HK-2 (cell line): ENCODE results near the gene PDE3A.
"Not testable (repeated sequence)": the region's sequence is repeated elsewhere in the genome, so short reads cannot be mapped to it uniquely, and the experiment has no call there.

Experiments
- DNase-seq: peaks from one replicate; pipeline ENCODE4 v3.0.0-alpha.2; 2018; ENCODE audit not compliant: unreplicated experiment

Gene PDE3A

DNA sequence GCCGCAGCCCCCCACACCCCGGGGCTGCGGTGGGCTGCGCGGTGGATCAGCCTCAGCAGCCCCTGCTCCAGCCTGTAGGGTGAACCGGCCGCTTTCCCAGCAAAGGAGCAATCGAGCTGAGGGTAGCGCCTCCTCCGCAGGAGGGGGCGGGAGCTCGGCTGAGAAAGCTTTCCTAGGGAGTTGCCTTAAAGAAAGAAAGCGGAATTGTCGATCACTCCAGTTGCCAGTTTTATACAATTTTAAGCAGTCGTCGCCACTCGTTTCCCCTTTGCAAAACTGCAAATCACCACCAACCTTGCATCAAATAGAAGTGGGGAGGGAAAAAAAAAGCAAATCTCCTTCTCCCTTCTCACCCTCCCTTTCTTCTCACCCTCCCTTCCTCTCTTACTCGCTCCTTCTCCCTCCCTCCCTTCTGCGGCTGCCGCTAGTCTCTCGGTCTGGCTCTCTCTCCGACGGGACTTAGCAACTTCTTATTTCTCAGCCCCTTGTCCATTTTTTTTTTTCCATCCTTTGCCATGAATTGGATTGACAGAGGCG lies at the start of gene PDE3A:
Gene PDE3A (plus strand): TSS at position 424 of the 537 bp plus-strand sequence. CDS start 748 bp downstream, outside the sequence.
- DNase-seq: peak; percentile 43

DNA sequence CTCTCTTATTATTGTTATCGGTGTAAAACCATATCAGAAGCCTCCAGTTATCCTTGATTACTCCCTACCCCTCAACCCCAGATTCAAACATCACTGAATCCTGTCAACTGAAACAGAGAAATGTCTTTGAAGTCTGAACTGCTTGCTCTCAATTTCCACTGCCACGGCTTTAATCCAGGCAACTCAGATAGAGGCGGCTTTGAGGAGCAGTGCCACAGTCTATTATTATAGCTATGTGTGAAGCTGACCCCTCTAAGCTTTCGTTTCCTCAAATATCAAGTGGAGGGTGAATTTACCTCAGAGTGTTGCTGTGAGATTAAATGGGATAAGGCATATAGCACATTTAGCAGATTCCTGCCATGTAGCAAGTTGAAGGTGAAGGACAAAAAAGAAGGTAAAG lies 49.0 kb upstream of the PDE3A start:
- DNase-seq: no peak

DNA sequence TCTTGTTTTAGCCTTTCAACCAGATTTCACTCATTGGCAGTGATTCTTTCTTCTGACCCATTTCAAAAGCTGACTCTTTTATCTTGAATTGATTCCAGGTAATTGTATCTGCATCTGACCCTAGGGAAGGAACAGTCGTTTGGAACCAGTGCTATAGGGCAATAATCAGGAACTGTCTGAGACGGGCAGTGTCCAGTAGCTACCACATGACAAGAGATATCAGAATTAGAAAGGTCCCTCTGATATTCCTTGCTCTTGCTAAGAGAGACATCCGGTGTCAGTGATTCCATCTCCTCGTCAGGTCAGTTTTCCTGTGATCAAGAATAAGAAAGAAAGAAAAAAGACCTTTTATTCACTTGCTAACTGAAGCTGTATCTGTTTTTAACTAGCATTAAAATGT lies 47.8 kb upstream of the PDE3A start:
- no peak for DNase-seq

DNA sequence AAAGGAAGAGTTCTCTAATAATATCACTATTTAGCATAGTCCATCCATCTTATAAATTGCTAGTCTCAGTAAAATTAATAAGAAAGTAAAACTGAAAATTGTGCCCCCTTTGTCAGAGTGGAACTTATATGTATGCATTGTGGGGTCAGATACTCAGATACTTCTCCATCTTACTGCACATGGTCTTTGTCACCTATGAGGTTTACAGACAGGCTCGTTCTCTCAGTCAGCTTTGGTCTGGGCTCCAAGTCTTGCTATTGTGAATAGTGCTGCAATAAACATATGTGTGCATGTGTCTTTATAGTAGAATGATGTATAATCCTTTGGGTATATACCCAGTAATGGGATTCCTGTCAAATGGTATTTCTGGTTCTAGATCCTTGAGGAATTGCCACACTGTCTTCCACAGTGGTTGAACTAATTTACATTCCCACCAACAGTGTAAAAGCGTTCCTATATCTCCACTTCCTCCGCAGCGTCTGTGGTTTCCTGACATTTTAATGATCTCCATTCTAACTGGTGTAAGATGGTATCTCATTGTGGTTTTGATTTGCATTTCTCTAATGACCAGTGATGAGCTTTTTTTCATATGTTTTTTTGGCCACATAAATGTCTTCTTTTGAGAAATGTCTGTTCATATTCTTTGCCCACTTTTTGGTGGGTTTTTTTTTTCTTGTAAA lies 37.4 kb upstream of the PDE3A start:
- DNase-seq: not testable (repeated sequence)

DNA sequence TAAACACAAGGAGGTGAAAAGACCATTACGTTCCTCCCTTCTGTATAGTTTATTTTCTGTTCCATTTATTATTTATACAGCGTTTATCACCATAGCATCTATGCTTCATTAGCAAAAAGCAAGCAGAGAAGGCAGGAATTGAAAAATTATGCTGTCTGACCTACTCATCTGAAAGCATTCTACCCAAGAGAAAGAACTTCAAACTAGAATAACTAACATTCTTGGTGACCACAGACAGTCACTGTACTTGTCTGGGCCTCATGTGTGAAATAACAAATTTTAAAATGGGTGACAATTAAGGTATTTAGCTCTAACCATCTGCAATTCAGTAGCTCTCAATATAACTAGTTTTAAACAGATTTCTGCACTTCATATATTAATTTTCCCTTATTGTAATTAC lies 29.3 kb upstream of the PDE3A start:
- no peak for DNase-seq

DNA sequence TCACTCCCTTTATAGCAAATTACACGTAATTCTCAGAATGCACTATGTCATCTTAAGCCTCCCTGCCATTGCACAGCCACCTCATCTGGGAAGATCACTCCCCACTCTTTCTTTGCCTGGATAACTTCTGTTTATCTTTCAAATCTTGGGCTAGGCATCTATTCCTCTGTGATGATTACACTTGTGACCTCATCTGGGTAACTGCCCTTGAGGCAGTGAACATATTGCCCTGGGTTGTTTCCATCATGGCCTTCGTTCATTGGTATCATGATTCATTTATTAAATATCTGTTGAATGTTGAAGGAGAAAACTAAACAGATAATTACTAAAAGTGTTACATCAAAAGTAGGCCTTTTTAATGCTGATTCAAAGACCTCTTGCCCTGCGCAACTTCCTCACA lies 26.2 kb upstream of the PDE3A start:
- DNase-seq: no peak

DNA sequence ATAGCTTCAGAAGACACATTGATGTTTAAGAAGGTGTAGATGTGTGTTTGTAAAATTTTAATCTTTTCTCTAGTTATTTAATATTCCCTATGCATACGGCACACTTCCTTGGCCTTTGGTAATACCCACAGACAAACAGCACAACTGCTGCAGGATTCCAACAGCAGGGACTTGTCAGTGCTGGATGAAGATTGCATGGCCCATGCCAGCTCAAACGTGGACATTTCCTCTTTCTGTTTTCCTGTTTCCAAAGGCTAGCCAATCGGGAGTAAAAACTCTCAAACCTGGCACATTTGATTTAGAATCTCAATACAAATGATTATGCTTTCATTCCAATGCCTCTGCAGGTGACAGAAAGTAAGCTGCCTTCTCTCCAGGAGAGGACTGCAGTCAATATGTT lies 22.5 kb upstream of the PDE3A start:
- DNase-seq: no peak

DNA sequence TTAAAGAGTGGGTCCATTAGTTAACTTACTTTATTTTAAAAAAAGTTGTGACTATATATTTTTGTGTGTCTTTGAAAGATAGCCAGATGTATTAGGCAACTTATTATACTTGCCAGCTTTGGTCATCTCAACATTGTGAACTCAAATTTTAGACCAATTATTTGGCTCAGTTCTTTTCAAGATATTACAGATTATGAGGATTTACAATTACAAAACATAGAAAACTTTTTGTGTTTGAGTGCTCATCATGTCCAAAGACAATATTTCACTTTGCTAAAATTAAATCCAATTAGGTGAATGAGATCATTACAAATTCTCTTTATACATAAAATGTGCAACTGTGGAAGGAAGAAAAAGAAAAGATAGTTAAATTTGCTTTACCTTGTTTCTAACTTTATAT lies 18.3 kb upstream of the PDE3A start:
- no peak for DNase-seq

DNA sequence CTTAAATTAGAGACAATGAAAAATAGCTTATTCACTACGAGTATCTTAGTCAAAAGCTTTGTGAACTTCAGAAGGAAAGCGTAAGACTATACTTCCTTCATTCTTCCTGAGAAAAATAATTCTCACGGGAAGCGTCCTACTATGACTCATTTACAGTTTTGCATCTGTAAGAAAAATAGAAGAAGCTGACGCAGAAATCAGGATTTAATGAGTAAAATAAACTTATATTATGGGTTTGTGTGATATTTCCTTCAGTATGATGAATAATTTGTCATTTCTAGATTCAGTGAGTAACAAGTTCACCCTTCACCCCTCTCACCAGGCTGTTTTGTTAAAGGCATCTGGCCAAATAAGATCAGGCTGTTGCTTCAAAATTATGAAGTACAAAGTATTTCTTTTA lies 17.8 kb upstream of the PDE3A start:
- no peak for DNase-seq

DNA sequence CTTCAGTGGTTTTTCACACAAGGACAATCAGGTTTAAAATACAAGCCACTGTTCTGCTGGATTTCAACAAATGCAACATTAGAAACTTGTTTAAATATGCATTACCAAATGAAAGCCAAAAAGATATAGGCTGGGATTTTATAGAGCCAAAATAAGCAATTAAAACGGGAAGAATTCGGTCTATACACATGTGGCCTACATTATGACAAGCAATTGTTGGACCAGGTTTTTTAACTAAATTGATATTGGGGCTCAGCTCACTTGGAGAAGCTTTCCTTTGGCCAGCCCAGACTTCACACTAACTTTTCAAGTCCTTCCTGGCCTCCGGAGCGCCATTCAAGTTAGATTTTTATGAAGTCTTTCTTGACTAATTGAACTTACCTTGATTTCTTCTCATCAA lies 16.9 kb upstream of the PDE3A start:
- no peak for DNase-seq

DNA sequence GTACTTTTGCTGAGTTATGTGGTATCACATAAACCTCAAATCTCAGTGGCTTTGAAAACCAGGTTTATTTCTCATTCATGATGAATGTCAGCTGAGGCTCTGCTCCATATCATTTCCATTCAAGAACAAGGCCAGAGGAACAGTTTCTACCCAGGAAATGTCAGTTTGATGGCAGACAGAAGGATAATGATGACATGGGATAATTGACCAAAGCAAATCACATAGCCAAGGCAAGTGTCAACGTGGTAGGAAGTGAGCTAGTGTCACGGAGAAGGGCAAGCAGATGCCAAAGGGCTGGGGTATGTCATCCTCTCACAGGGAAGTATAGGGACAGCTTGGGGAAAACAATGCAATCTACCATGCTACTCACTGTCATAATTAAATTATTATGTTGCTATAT lies 12.3 kb upstream of the PDE3A start:
- no peak for DNase-seq

DNA sequence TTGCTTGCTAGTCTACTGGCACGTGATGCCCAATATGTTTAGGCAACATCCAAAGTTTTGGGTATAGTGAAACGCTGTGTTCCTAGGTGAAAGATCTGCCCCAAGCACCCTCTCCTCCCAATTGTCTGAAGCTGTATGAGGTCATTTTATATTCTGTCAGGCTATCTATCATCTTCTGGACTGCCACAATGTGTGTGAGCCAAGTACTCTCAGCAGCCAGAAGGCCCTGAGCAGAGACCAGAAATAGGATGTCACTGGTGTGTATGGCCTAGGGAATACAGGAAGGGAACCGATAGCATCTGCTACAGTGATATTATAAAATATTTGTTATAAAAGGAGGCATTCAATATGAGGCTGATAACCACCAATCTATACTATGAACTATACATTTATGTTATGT lies 7.9 kb upstream of the PDE3A start:
- DNase-seq: no peak

DNA sequence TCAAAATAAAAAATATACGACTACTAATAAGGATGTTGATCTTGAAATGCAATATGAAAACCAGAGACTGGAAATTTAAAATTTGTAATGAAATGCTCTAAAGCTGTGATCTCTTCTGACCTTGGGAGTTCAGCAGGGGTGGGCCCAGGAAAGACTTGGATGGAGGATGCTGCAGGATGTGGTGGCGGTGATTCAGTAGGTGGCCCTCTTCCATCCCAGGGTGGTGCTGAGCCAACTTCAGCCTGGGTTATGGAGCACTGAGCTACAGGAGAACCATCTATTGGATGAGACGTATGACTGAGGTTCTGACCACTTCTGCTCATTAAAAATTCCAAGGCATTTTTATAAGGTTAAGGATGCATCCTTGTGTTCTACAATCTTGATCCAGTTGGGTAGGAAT lies 6.9 kb upstream of the PDE3A start:
- no peak for DNase-seq

DNA sequence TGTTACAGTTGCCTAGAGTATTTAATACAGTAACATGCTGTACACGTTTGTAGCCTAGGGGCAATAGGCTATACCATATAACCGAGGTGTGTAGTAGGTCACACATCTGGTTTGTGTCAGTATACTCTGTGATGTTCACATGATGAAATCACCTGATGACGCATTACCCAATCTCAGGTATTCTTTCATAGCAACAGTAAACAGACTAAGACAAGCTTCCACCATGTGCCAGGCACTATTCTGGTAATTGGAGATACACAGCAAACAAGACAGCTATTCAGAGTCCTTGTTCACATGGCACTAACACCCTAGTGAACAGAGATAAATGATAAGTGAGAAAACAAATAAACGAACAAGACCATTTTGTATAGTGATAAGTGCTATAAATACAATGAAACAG lies 3.8 kb upstream of the PDE3A start:
- DNase-seq: no peak

DNA sequence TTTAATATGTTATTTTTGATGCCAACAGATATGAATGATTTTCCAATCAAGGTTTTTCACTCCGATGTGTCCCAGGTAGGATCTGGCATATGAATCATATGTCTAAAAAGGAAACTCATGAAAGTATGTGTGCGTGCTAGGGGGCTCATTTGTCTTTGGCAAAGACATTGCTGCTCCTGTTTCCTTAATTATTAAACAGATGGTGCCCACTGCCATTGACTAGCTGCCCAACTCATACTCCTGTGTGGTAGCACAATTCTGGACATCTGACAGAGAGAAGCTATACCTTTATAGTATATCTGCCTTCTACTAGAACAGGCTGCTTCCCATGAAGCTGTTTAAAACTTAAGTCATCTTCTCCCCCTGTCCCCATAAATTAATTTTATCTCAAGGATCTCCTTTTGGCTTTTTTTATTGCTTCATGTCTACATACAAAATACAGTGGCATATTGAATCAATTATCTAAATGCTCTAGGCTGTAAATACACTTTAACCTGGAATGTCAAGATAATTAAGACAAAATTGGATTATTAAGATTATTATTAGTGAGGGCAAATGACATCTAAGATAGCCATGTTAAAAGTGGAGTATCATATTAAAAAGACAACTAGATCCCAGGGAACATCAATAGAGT lies 1.4 kb upstream of the PDE3A start:
- no peak for DNase-seq

DNA sequence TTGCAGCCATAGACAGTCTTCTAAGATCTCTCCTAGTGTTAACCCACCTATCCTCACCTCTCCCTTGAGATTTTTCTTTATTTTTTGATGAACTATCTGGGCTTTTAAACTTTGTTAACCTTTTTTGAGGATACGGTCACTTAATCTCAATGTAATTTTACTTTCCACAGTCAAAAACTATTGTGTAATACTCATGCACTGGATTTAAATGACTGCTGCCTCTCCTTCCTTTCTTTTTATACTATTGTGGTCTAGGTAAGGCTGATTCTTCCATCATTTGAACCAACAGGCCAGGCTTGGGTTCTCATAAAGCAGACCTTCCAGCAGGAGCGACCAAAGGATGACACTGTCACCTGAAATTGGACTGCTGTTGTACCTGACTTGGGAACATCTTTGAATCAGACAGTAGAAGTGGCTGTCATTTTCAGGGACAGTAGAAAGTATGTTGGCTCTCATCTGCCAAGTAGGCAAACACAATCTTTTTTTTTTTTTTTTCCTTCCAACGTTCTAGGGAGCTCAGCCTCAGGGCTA lies 689 bp upstream of the PDE3A start:
- no peak for DNase-seq

DNA sequence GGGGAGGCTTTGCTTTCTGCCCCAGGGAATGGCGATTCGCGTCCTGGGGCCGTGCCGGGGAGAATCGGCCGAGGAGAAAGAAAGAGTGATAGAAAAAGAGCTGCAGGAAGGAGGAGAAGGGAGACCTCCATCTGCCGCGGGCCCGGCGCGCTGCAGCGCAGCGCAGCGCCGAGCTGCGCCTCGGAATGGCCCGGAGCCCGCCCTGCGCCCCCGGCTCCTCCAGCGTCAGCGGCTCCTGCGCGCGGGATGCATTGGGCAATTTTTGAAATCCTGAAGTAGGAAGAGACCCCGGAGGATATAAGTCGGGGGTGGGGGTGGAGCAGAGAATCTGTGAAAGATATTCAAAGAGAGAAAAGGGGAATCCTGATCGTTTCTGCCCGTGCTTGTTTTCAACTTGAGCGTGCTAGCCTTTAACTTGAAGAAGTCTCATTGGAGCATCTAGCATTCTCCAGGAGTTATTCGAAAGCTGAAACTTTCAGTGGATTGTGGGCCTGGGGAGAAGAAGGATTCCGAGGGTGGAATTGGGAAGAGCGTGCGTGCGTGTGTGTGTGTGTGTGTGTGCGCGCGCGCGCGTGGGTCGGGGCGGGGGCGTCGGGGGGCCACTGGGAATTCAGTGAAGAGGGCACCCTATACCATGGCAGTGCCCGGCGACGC lies 441 bp downstream of the PDE3A start:
- DNase-seq: peak; percentile 31

DNA sequence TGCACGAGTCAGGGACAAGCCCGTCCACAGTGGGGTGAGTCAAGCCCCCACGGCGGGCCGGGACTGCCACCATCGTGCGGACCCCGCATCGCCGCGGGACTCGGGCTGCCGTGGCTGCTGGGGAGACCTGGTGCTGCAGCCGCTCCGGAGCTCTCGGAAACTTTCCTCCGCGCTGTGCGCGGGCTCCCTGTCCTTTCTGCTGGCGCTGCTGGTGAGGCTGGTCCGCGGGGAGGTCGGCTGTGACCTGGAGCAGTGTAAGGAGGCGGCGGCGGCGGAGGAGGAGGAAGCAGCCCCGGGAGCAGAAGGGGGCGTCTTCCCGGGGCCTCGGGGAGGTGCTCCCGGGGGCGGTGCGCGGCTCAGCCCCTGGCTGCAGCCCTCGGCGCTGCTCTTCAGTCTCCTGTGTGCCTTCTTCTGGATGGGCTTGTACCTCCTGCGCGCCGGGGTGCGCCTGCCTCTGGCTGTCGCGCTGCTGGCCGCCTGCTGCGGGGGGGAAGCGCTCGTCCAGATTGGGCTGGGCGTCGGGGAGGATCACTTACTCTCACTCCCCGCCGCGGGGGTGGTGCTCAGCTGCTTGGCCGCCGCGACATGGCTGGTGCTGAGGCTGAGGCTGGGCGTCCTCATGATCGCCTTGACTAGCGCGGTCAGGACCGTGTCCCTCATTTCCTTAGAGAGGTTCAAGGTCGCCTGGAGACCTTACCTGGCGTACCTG lies 1.1 kb downstream of the PDE3A start:
- peak; percentile 38 for DNase-seq

DNA sequence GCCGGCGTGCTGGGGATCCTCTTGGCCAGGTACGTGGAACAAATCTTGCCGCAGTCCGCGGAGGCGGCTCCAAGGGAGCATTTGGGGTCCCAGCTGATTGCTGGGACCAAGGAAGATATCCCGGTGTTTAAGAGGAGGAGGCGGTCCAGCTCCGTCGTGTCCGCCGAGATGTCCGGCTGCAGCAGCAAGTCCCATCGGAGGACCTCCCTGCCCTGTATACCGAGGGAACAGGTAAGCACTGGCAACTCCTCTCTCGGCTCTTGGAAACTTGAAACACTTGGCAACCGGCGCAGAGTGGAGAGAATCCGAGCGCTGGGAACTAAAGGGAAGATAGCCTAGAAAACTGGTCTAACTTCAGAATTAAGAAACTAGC lies 1.7 kb downstream of the PDE3A start:
- peak; percentile 6 for DNase-seq

DNA sequence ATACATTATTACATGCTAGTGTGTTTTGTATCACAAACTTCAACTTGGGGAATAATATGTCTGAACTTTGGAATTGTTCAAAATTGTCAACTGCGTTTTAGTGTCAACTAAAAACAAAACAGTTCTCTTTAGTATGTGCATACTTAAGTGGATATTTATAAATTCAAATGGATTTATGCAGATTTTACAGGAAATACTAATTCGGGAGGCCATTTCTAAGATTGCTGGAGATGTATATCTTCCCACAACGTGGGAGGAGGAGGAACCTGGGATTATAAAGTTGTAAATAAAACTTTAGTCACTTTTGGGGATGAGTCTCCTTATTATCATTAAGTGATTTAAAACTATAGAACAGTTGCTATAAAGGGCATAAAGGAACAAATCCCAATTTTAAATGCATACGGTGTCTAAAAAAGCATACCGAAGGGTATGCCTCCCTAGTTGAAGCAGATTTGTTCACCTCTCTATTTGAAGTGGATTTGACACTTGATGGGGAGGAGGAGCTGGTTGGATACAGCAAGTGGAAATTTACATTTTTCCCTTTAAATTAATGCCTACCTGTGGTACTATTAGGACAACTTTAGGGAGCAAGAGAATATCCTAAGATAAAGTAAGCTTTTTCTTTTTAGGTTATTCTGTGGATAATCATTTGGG lies 2.7 kb downstream of the PDE3A start:
- DNase-seq: no peak

DNA sequence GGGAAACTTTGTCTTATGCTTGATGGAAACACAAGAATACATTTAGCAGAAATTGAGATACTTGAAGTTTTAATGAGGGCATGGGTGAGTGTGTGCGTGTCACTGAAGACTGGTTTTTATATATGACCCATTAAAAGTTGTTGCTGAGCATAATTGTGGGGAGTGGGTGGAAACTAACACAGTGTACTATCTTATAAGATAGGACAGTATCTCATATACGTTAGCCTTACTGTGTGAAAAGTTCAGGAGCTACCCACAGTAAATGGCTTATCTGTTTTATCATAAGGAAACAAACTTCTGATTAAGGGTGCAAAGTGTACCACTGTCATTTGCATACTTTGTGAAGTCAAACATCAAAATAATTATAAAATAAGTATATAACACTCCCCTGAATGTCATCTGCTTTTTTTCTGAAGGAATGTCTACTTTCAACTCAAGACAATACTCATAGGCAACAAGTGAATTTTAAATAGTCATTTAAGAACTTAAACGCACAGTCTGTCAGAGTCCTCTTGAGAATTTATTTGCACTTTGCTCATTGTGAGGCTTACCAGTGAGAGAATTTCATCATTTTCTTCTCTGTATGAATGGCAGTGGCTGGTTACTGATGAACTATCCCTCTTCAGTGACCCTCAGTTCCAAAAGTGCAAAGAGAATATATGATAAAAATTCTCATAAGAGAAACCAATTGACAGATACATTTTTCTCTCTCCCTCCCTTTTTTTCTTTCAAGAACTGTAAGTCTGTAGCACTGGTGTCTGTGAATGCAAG lies 4.2 kb downstream of the PDE3A start:
- DNase-seq: no peak
